Measurements from ENCODE around the gene MZT2A. TPM values are rescaled to one million over a fixed set of nuclear protein-coding genes. Genes with fewer than 3 reads are reported as not detected.
"Not testable (repeated sequence)": the region's sequence is repeated elsewhere in the genome, so short reads cannot be mapped to it uniquely, and the experiment has no call there.

The MZT2A gene
- total RNA-seq, 5 donors from 2014 or later (not counting 1 experiment from before 2014, with no cell fraction given) = 70.1 to 215 (median 89.1) TPM

- CTCF ChIA-PET = not testable (repeated sequence)
These were observed 15.0 kb downstream of the MZT2A start for GRCh38 chr2:131477227-131477626.

GRCh38 chr2:131476363-131476762, 15.8 kb downstream of the MZT2A start:
- H3K27ac Mint-ChIP-seq; H3K4me1 ChIP-seq (ENCODE audit: control insufficient read depth in 1 of 2, extremely low read depth in 1 of 2, insufficient read depth in 2 of 2, low read length in 2 of 2); H3K27me3 Mint-ChIP-seq; H3K27ac ChIP-seq (ENCODE audit: low read length); H3K9me3 Mint-ChIP-seq; POLR2A ChIA-PET; H3K4me1 Mint-ChIP-seq; ATAC-seq (replicated peaks in 1 of 4); H3K27me3 ChIP-seq (replicated peaks in 1 of 2; ENCODE audit: control insufficient read depth in 2 of 2, extremely low read depth in 1 of 2, insufficient read depth in 2 of 2, low read length in 1 of 2); H3K36me3 ChIP-seq (ENCODE audit: control insufficient read depth in 2 of 2, extremely low read depth in 1 of 2, insufficient read depth in 1 of 2, low read length in 1 of 2); H3K4me3 ChIP-seq (ENCODE audit: control insufficient read depth in 1 of 2, extremely low read depth in 1 of 2, low read length in 1 of 2); DNase-seq; H3K4me3 Mint-ChIP-seq; H3K9me3 ChIP-seq; CTCF ChIA-PET: not testable (repeated sequence)
- peaks cover 10% of the 10 kb centered on the region for H3K36me3 Mint-ChIP-seq
- WGBS (ENCODE audit: insufficient coverage) = 99% methylated on average over 15 of the region's 25 CpGs

More at GRCh38 chr2:131477227-131477626, 15.0 kb downstream of the MZT2A start:
- ATAC-seq (replicated peaks in 1 of 4); POLR2A ChIA-PET; H3K9me3 Mint-ChIP-seq; H3K27ac Mint-ChIP-seq; DNase-seq; H3K4me1 Mint-ChIP-seq; H3K27me3 ChIP-seq (replicated peaks in 1 of 2; ENCODE audit: control insufficient read depth in 2 of 2, extremely low read depth in 1 of 2, insufficient read depth in 2 of 2, low read length in 1 of 2); H3K4me3 ChIP-seq (ENCODE audit: control insufficient read depth in 1 of 2, extremely low read depth in 1 of 2, low read length in 1 of 2); H3K9me3 ChIP-seq; H3K4me3 Mint-ChIP-seq; H3K36me3 ChIP-seq (ENCODE audit: control insufficient read depth in 2 of 2, extremely low read depth in 1 of 2, insufficient read depth in 1 of 2, low read length in 1 of 2); H3K27ac ChIP-seq (ENCODE audit: low read length); H3K36me3 Mint-ChIP-seq; H3K27me3 Mint-ChIP-seq; H3K4me1 ChIP-seq (ENCODE audit: control insufficient read depth in 1 of 2, extremely low read depth in 1 of 2, insufficient read depth in 2 of 2, low read length in 2 of 2): not testable (repeated sequence)
- 80% methylated on average over 1 of the region's 1 CpG for WGBS (ENCODE audit: insufficient coverage)

- ATAC-seq (replicated peaks in 1 of 4) = no peak
- Mint-ChIP-seq H3K27me3 (no peaks in the 10 kb centered on the region), H3K36me3 (peaks cover 10% of the 10 kb centered on the region), H3K4me1 (no peaks in the 10 kb centered on the region), H3K9me3 (no peaks in the 10 kb centered on the region), H3K4me3 (no peak within 1 kb of the TSS), H3K27ac (no peak within 1 kb of the TSS)
- ChIA-PET CTCF (no interaction called here), POLR2A (no interaction called here)
- Histone ChIP-seq H3K4me3 (ENCODE audit: control insufficient read depth in 1 of 2, extremely low read depth in 1 of 2, low read length in 1 of 2) (no peak within 1 kb of the TSS), H3K9me3 (no peaks in the 10 kb centered on the region), H3K4me1 (ENCODE audit: control insufficient read depth in 1 of 2, extremely low read depth in 1 of 2, insufficient read depth in 2 of 2, low read length in 2 of 2) (no peaks in the 10 kb centered on the region), H3K27ac (ENCODE audit: low read length) (no peak within 1 kb of the TSS), H3K36me3 (ENCODE audit: control insufficient read depth in 2 of 2, extremely low read depth in 1 of 2, insufficient read depth in 1 of 2, low read length in 1 of 2) (no peaks in the 10 kb centered on the region), H3K27me3 (replicated peaks in 1 of 2; ENCODE audit: control insufficient read depth in 2 of 2, extremely low read depth in 1 of 2, insufficient read depth in 2 of 2, low read length in 1 of 2) (no peaks in the 10 kb centered on the region)
- no peak for DNase-seq
- WGBS (ENCODE audit: insufficient coverage) = 98% methylated on average over 22 of the region's 27 CpGs
These were observed 16.4 kb downstream of the MZT2A start, which contains the start of gene TUBA3D for GRCh38 chr2:131475831-131476230. TUBA3D (plus strand) TSS chr2:131476119; CDS start chr2:131476200, 81 bp downstream.

- H3K27me3 Mint-ChIP-seq; H3K27ac ChIP-seq (ENCODE audit: low read length); ATAC-seq (replicated peaks in 1 of 4); H3K4me1 ChIP-seq (ENCODE audit: control insufficient read depth in 1 of 2, extremely low read depth in 1 of 2, insufficient read depth in 2 of 2, low read length in 2 of 2); H3K36me3 ChIP-seq (ENCODE audit: control insufficient read depth in 2 of 2, extremely low read depth in 1 of 2, insufficient read depth in 1 of 2, low read length in 1 of 2); POLR2A ChIA-PET; H3K4me3 Mint-ChIP-seq; H3K9me3 ChIP-seq; CTCF ChIA-PET; DNase-seq; H3K27me3 ChIP-seq (replicated peaks in 1 of 2; ENCODE audit: control insufficient read depth in 2 of 2, extremely low read depth in 1 of 2, insufficient read depth in 2 of 2, low read length in 1 of 2); H3K27ac Mint-ChIP-seq; H3K4me1 Mint-ChIP-seq; H3K4me3 ChIP-seq (ENCODE audit: control insufficient read depth in 1 of 2, extremely low read depth in 1 of 2, low read length in 1 of 2); H3K9me3 Mint-ChIP-seq: not testable (repeated sequence)
- H3K36me3 Mint-ChIP-seq = peaks cover 10% of the 10 kb centered on the region
- no CpG with 5 or more reads among the region's 2 CpGs for WGBS (ENCODE audit: insufficient coverage)
These were observed 18.9 kb downstream of the MZT2A start for GRCh38 chr2:131473266-131473665.

GRCh38 chr2:131471624-131472023, 20.6 kb downstream of the MZT2A start:
- H3K4me1 ChIP-seq (ENCODE audit: control insufficient read depth in 1 of 2, extremely low read depth in 1 of 2, insufficient read depth in 2 of 2, low read length in 2 of 2); H3K4me1 Mint-ChIP-seq; H3K27ac ChIP-seq (ENCODE audit: low read length); POLR2A ChIA-PET; H3K36me3 ChIP-seq (ENCODE audit: control insufficient read depth in 2 of 2, extremely low read depth in 1 of 2, insufficient read depth in 1 of 2, low read length in 1 of 2); H3K27me3 Mint-ChIP-seq; ATAC-seq (replicated peaks in 1 of 4); H3K9me3 Mint-ChIP-seq; CTCF ChIA-PET; H3K9me3 ChIP-seq; H3K4me3 ChIP-seq (ENCODE audit: control insufficient read depth in 1 of 2, extremely low read depth in 1 of 2, low read length in 1 of 2); H3K27me3 ChIP-seq (replicated peaks in 1 of 2; ENCODE audit: control insufficient read depth in 2 of 2, extremely low read depth in 1 of 2, insufficient read depth in 2 of 2, low read length in 1 of 2); H3K27ac Mint-ChIP-seq; DNase-seq; H3K4me3 Mint-ChIP-seq: not testable (repeated sequence)
- H3K36me3 Mint-ChIP-seq = peaks cover 10% of the 10 kb centered on the region
- WGBS (ENCODE audit: insufficient coverage) = 100% methylated on average over 1 of the region's 8 CpGs

- H3K4me3 Mint-ChIP-seq; DNase-seq; H3K36me3 ChIP-seq (ENCODE audit: control insufficient read depth in 2 of 2, extremely low read depth in 1 of 2, insufficient read depth in 1 of 2, low read length in 1 of 2); H3K36me3 Mint-ChIP-seq; H3K9me3 ChIP-seq; CTCF ChIA-PET; H3K9me3 Mint-ChIP-seq; POLR2A ChIA-PET; H3K27ac Mint-ChIP-seq; ATAC-seq (replicated peaks in 1 of 4); H3K27ac ChIP-seq (ENCODE audit: low read length); H3K27me3 ChIP-seq (replicated peaks in 1 of 2; ENCODE audit: control insufficient read depth in 2 of 2, extremely low read depth in 1 of 2, insufficient read depth in 2 of 2, low read length in 1 of 2); H3K4me1 Mint-ChIP-seq; H3K4me3 ChIP-seq (ENCODE audit: control insufficient read depth in 1 of 2, extremely low read depth in 1 of 2, low read length in 1 of 2); H3K27me3 Mint-ChIP-seq; H3K4me1 ChIP-seq (ENCODE audit: control insufficient read depth in 1 of 2, extremely low read depth in 1 of 2, insufficient read depth in 2 of 2, low read length in 2 of 2): not testable (repeated sequence)
- WGBS (ENCODE audit: insufficient coverage) = no CpG with 5 or more reads among the region's 3 CpGs
These were observed 21.3 kb downstream of the MZT2A start for GRCh38 chr2:131470944-131471343.

- WGBS (ENCODE audit: insufficient coverage) = 100% methylated on average over 1 of the region's 10 CpGs
- H3K4me1 ChIP-seq (ENCODE audit: control insufficient read depth in 1 of 2, extremely low read depth in 1 of 2, insufficient read depth in 2 of 2, low read length in 2 of 2); H3K9me3 Mint-ChIP-seq; H3K27me3 ChIP-seq (replicated peaks in 1 of 2; ENCODE audit: control insufficient read depth in 2 of 2, extremely low read depth in 1 of 2, insufficient read depth in 2 of 2, low read length in 1 of 2); H3K4me3 Mint-ChIP-seq; H3K36me3 ChIP-seq (ENCODE audit: control insufficient read depth in 2 of 2, extremely low read depth in 1 of 2, insufficient read depth in 1 of 2, low read length in 1 of 2); DNase-seq; H3K27ac Mint-ChIP-seq; CTCF ChIA-PET; POLR2A ChIA-PET; H3K9me3 ChIP-seq; H3K4me1 Mint-ChIP-seq; H3K27me3 Mint-ChIP-seq; H3K27ac ChIP-seq (ENCODE audit: low read length); ATAC-seq (replicated peaks in 1 of 4); H3K36me3 Mint-ChIP-seq; H3K4me3 ChIP-seq (ENCODE audit: control insufficient read depth in 1 of 2, extremely low read depth in 1 of 2, low read length in 1 of 2): not testable (repeated sequence)
These were observed 24.5 kb downstream of the MZT2A start for GRCh38 chr2:131467722-131468121.
